OCI-LY1 (cell line): ENCODE measurements around the gene BUB1.

ENCODE experiments used
- H2AFZ ChIP-seq: fragments of 200-600 bp; sonication (generic), shearing (Covaris generic); 2 replicates; pipeline ENCODE4 v1.6.0; 2014; ENCODE audit warnings: antibody characterized with exemption, mild to moderate bottlenecking, low read length
- H3F3A ChIP-seq: fragments of 200-600 bp; sonication (generic), shearing (Covaris generic); 2 replicates; pipeline ENCODE4 v1.6.0; 2014; ENCODE audit warnings: mild to moderate bottlenecking, antibody characterized with exemption, low read length, moderate library complexity; ENCODE audit not compliant: insufficient read depth
- H3K27ac ChIP-seq: fragments of 200-600 bp; sonication (generic); 2 replicates; pipeline ENCODE4 v1.5.1; 2014; ENCODE audit warnings: low read length, mixed run types, mild to moderate bottlenecking, low read depth; ENCODE audit not compliant: poor library complexity, severe bottlenecking
- H3K27me3 ChIP-seq: fragments of 200-600 bp; sonication (generic); 2 replicates; pipeline ENCODE4 v1.6.0; 2014; ENCODE audit warnings: antibody characterized with exemption, mild to moderate bottlenecking, low read length, moderate library complexity; ENCODE audit not compliant: insufficient read depth
- H3K36me3 ChIP-seq: fragments of 200-600 bp; sonication (generic); 2 replicates; pipeline ENCODE4 v1.6.1; 2014; ENCODE audit warnings: mild to moderate bottlenecking, antibody characterized with exemption, low read length, moderate library complexity, mixed read lengths; ENCODE audit not compliant: insufficient read depth
- H3K4me1 ChIP-seq: fragments of 200-600 bp; sonication (generic); 2 replicates; pipeline ENCODE4 v1.5.1; 2014; ENCODE audit warnings: mild to moderate bottlenecking, low read length, moderate library complexity; ENCODE audit not compliant: insufficient read depth, severe bottlenecking
- H3K4me2 ChIP-seq: fragments of 200-600 bp; sonication (generic), shearing (Covaris generic); 2 replicates; pipeline ENCODE4 v1.6.1; 2014; ENCODE audit warnings: low read length
- H3K4me3 ChIP-seq: fragments of 200-600 bp; sonication (generic); 2 replicates; pipeline ENCODE4 v1.5.1; 2014; ENCODE audit warnings: low read length, low read depth, mild to moderate bottlenecking, mixed read lengths; ENCODE audit not compliant: poor library complexity, severe bottlenecking
- H3K79me2 ChIP-seq: fragments of 200-600 bp; shearing (Covaris generic); 2 replicates; pipeline ENCODE4 v1.6.1; 2016; ENCODE audit warnings: mixed run types, low read length, mixed read lengths; ENCODE audit not compliant: insufficient read depth
- H3K9ac ChIP-seq: fragments of 200-600 bp; sonication (generic), shearing (Covaris generic); 2 replicates; pipeline ENCODE4 v1.6.1; 2014; ENCODE audit warnings: mild to moderate bottlenecking, low read length, mixed read lengths
- H3K9me2 ChIP-seq: fragments of 200-600 bp; sonication (generic), shearing (Covaris generic); 2 replicates; pipeline ENCODE4 v1.6.1; 2014; ENCODE audit warnings: low read depth, mild to moderate bottlenecking, low read length, mixed read lengths
- H3K9me3 ChIP-seq: fragments of 200-600 bp; shearing (Covaris generic); 2 replicates; pipeline ENCODE4 v1.6.1; 2014; ENCODE audit warnings: low read length, mixed read lengths
- H4K20me1 ChIP-seq: fragments of 200-600 bp; sonication (generic), shearing (Covaris generic); 2 replicates; pipeline ENCODE4 v1.6.0; 2016; ENCODE audit warnings: mild to moderate bottlenecking, low read length; ENCODE audit not compliant: insufficient read depth
- EZH2 ChIP-seq: fragments of 200-600 bp; sonication (generic), shearing (Covaris generic); IDR thresholded peaks from 2 replicates; pipeline ENCODE4 v1.8.0; 2017; ENCODE audit warnings: borderline replicate concordance, mixed run types, mild to moderate bottlenecking, antibody characterized with exemption, low read length, moderate library complexity, mixed read lengths
- TF ChIP-seq, protein P1 (sequence below): fragments of 200-600 bp; sonication (generic), shearing (Covaris generic); IDR thresholded peaks from 2 replicates; pipeline ENCODE4 v1.5.1; 2017; ENCODE audit warnings: mild to moderate bottlenecking, antibody characterized with exemption, low read length, moderate library complexity, mixed read lengths

Gene BUB1

DNA sequence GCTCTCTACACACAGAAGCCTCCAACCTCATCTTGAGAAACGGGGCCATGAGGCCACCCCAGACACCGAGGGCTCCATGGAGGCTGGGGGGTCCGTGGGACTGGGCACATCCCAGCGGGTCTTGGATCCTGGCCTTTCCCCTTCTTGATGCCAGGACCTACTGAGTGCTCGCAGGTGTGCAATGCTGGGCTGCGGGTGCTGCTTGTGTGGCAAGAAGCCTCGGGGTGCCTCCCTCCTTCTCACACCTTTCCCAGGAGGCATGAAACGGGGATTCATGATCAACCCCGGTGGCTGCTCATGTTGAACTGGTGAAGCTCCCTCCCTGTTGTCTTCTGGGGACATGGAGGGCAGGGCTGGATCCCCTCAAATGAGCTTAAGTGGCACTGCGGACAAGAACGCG lies 2.0 kb upstream of the BUB1 start:
- no peaks in the 10 kb centered on the region for H3K9me2 ChIP-seq
- no peaks in the 10 kb centered on the region for H3F3A ChIP-seq
- H2AFZ ChIP-seq, result no peak overlapping the region
- H3K4me1 ChIP-seq, result peaks cover 31% of the 10 kb centered on the region
- peaks cover 6% of the 10 kb centered on the region; the same call in 1 of the 2 replicates for H3K36me3 ChIP-seq
- H3K4me3 ChIP-seq, result no peak overlapping the region
- H3K9me3 ChIP-seq, result no peaks in the 10 kb centered on the region
- H3K4me2 ChIP-seq, result no peak overlapping the region
- no peaks in the 10 kb centered on the region for H4K20me1 ChIP-seq
- no peak overlapping the region for H3K9ac ChIP-seq
- TF ChIP-seq, protein P1, sequence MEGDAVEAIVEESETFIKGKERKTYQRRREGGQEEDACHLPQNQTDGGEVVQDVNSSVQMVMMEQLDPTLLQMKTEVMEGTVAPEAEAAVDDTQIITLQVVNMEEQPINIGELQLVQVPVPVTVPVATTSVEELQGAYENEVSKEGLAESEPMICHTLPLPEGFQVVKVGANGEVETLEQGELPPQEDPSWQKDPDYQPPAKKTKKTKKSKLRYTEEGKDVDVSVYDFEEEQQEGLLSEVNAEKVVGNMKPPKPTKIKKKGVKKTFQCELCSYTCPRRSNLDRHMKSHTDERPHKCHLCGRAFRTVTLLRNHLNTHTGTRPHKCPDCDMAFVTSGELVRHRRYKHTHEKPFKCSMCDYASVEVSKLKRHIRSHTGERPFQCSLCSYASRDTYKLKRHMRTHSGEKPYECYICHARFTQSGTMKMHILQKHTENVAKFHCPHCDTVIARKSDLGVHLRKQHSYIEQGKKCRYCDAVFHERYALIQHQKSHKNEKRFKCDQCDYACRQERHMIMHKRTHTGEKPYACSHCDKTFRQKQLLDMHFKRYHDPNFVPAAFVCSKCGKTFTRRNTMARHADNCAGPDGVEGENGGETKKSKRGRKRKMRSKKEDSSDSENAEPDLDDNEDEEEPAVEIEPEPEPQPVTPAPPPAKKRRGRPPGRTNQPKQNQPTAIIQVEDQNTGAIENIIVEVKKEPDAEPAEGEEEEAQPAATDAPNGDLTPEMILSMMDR, result no peak
- no peak for TF ChIP-seq EZH2
- H3K27ac ChIP-seq, result no peak overlapping the region
- peaks cover 27% of the 10 kb centered on the region for H3K79me2 ChIP-seq
- H3K27me3 ChIP-seq, result no peaks in the 10 kb centered on the region

DNA sequence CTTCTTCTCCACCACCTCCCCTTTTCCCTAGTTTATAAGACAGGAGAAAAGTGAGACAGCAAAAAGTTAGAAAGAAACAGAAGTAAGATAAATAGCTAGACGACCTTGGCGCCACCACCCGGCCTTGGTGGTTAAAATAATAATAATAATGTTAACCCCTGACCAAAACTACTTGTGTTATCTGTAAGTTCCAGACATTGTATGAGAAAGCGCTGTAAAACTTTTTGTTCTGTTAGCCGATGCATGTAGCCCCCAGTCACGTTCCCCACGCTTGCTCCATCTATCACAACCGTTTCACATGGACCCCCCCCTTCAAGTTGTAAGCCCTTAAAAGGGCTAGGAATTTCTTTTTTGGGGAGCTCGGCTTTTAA lies 1.5 kb upstream of the BUB1 start:
- peak overlapping the region; percentile 99 for H3K4me3 ChIP-seq
- H3F3A ChIP-seq, result no peaks in the 10 kb centered on the region
- H3K9me2 ChIP-seq, result no peaks in the 10 kb centered on the region
- no peak overlapping the region for H3K9ac ChIP-seq
- H3K4me1 ChIP-seq, result peaks cover 35% of the 10 kb centered on the region
- H2AFZ ChIP-seq, result no peak overlapping the region
- TF ChIP-seq EZH2, result no peak
- TF ChIP-seq, protein P1, result peak; percentile 46; the same call in 1 of the 2 replicates
- no peak overlapping the region for H3K27ac ChIP-seq
- peaks cover 33% of the 10 kb centered on the region for H3K79me2 ChIP-seq
- H3K36me3 ChIP-seq, result peaks cover 6% of the 10 kb centered on the region; the same call in 1 of the 2 replicates
- H3K9me3 ChIP-seq, result no peaks in the 10 kb centered on the region
- H4K20me1 ChIP-seq, result no peaks in the 10 kb centered on the region
- no peaks in the 10 kb centered on the region for H3K27me3 ChIP-seq
- H3K4me2 ChIP-seq, result peak overlapping the region; percentile 88; the same call in 1 of the 2 replicates

DNA sequence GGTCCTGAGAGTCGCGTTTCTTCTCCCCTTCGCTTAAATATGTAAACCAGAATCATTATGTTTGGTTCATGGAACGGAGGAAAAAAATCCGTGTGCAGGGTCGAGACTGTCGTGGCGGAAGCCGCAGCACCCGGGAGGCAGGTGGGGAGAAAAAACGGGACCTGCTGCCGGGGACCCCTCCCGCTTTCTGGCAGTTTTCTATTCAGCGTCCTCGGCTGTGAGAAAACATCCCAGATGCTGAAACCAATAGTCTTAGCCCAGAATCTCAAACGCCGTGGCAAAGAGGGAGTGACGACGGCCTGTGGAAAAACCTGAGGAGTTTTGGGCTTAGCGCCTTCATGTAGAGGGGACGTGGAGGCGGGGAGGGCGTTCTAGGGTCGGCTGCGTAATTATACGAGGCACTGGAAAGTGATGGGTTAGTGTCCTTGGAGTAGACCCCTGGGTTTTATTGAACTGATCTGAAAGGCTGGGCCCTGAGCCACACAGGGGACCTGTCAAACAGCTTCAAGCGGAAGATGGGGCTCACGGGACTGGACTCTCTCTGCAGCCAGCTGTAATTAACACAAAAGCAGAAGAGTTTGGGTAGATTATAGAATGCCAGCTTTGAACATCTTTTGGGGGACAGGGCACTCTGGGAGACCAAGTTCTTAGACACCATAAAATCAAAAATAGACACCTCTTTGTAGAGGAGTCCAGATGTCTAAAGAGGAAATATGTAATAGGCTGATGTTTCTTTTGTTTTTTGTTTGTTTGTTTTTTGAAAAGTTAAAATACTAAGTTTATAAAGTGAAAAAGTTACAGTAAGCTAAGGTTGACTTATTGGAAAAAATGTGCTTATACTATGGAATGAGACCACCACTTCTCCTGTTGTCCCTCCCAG lies 834 bp upstream of the BUB1 start:
- Histone ChIP-seq H3K27ac (peak overlapping the region; percentile 82), H3K9me3 (no peaks in the 10 kb centered on the region), H3K79me2 (peaks cover 34% of the 10 kb centered on the region), H3F3A (no peaks in the 10 kb centered on the region), H3K9me2 (no peaks in the 10 kb centered on the region), H3K4me1 (peaks cover 35% of the 10 kb centered on the region), H3K36me3 (peaks cover 12% of the 10 kb centered on the region; the same call in 1 of the 2 replicates), H3K27me3 (no peaks in the 10 kb centered on the region), H2AFZ (peak overlapping the region; percentile 13; the same call in 1 of the 2 replicates), H4K20me1 (no peaks in the 10 kb centered on the region), H3K9ac (peak overlapping the region; percentile 96), H3K4me2 (peak overlapping the region; percentile 88), H3K4me3 (peak overlapping the region; percentile 99)
- no peak for TF ChIP-seq EZH2
- TF ChIP-seq, protein P1, result no peak
